DND-41 (cell line): Measurements from ENCODE around the gene DNAJC21.

Source experiments
- ATAC-seq: fragments of 200-7000 bp; cut with Tn5 transposase; 3 replicates; pipeline ENCODE4 v1.9.1; 2021; ENCODE audit warnings: low read depth; ENCODE audit not compliant: insufficient read depth
- DNase-seq: peaks from one replicate; pipeline ENCODE4 v3.0.0-alpha.2; 2020
- H2AFZ ChIP-seq: 2 replicates; pipeline ENCODE4 v1.6.0; 2012; ENCODE audit warnings: low read depth, low read length
- H3K27ac ChIP-seq: 2 replicates; pipeline ENCODE4 v1.5.1; 2012; ENCODE audit warnings: low read length, inconsistent platforms
- H3K27me3 ChIP-seq: fragments of 200-600 bp; sonication (generic); 2 replicates; pipeline ENCODE4 v1.6.0; 2012; ENCODE audit warnings: low read length, mild to moderate bottlenecking, inconsistent platforms; ENCODE audit not compliant: insufficient read depth, poor library complexity
- H3K36me3 ChIP-seq: 2 replicates; pipeline ENCODE4 v1.5.1; 2012; ENCODE audit warnings: low read length, inconsistent platforms; ENCODE audit not compliant: insufficient read depth
- H3K4me1 ChIP-seq: 2 replicates; pipeline ENCODE4 v1.5.1; 2012; ENCODE audit warnings: mild to moderate bottlenecking, low read length; ENCODE audit not compliant: insufficient read depth
- H3K4me2 ChIP-seq: 2 replicates; pipeline ENCODE4 v1.6.0; 2012; ENCODE audit warnings: mild to moderate bottlenecking, moderate library complexity, low read length, inconsistent platforms; ENCODE audit not compliant: insufficient read depth
- H3K4me3 ChIP-seq, 2 experiments: fragments of 200-600 bp in 1 of 2; shearing (Covaris generic) in 1 of 2; 2 replicates each; pipeline ENCODE4 v1.5.1; 2012 to 2016; ENCODE audit warnings: inconsistent platforms in 2 of 2, low read length in 2 of 2, mild to moderate bottlenecking in 2 of 2, low read depth in 1 of 2, moderate library complexity in 1 of 2
- H3K79me2 ChIP-seq: 2 replicates; pipeline ENCODE4 v1.6.0; 2012; ENCODE audit warnings: low read length, inconsistent platforms; ENCODE audit not compliant: insufficient read depth
- H3K9ac ChIP-seq: 2 replicates; pipeline ENCODE4 v1.6.0; 2012; ENCODE audit warnings: low read depth, mild to moderate bottlenecking, inconsistent platforms, low read length, moderate library complexity
- H3K9me3 ChIP-seq: 2 replicates; pipeline ENCODE4 v1.5.1; 2012; ENCODE audit warnings: low read length, moderate library complexity, mild to moderate bottlenecking, inconsistent platforms; ENCODE audit not compliant: insufficient read depth, severe bottlenecking
- H4K20me1 ChIP-seq: 2 replicates; pipeline ENCODE4 v1.6.0; 2012; ENCODE audit warnings: low read length; ENCODE audit not compliant: insufficient read depth
- EZH2 ChIP-seq: IDR thresholded peaks from 3 replicates; pipeline ENCODE4 v1.6.1; 2012; ENCODE audit warnings: borderline replicate concordance, low read depth, mild to moderate bottlenecking, moderate library complexity, low read length, inconsistent platforms; ENCODE audit not compliant: severe bottlenecking
- TF ChIP-seq, protein P1 (sequence below): IDR thresholded peaks from 2 replicates; pipeline ENCODE4 v1.5.1; 2012; ENCODE audit warnings: borderline replicate concordance, low read length, moderate library complexity, mild to moderate bottlenecking; ENCODE audit not compliant: poor library complexity, severe bottlenecking; ENCODE audit errors: extremely low read depth

The DNAJC21 gene

GRCh38 chr5:34927785-34928184 is 1.6 kb upstream of the DNAJC21 start:
- H3K79me2 ChIP-seq, result peaks cover 38% of the 10 kb centered on the region
- no peak overlapping the region for H3K4me2 ChIP-seq
- H3K4me1 ChIP-seq, result peaks cover 32% of the 10 kb centered on the region
- TF ChIP-seq, protein P1, sequence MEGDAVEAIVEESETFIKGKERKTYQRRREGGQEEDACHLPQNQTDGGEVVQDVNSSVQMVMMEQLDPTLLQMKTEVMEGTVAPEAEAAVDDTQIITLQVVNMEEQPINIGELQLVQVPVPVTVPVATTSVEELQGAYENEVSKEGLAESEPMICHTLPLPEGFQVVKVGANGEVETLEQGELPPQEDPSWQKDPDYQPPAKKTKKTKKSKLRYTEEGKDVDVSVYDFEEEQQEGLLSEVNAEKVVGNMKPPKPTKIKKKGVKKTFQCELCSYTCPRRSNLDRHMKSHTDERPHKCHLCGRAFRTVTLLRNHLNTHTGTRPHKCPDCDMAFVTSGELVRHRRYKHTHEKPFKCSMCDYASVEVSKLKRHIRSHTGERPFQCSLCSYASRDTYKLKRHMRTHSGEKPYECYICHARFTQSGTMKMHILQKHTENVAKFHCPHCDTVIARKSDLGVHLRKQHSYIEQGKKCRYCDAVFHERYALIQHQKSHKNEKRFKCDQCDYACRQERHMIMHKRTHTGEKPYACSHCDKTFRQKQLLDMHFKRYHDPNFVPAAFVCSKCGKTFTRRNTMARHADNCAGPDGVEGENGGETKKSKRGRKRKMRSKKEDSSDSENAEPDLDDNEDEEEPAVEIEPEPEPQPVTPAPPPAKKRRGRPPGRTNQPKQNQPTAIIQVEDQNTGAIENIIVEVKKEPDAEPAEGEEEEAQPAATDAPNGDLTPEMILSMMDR, result no peak
- no peak for TF ChIP-seq EZH2
- H3K27me3 ChIP-seq, result no peaks in the 10 kb centered on the region
- peaks cover 50% of the 10 kb centered on the region for H3K36me3 ChIP-seq
- no peak overlapping the region for H2AFZ ChIP-seq
- H3K9ac ChIP-seq, result no peak overlapping the region
- H4K20me1 ChIP-seq, result peaks cover 11% of the 10 kb centered on the region; the same call in 1 of the 2 replicates
- DNase-seq (no peak), ATAC-seq (no peak)
- H3K4me3 ChIP-seq, result no peak overlapping the region
- no peak overlapping the region for H3K27ac ChIP-seq
- H3K9me3 ChIP-seq, result no peaks in the 10 kb centered on the region

- peaks cover 34% of the 10 kb centered on the region for H3K4me1 ChIP-seq
- peaks cover 12% of the 10 kb centered on the region; the same call in 1 of the 2 replicates for H4K20me1 ChIP-seq
- H3K36me3 ChIP-seq, result peaks cover 46% of the 10 kb centered on the region
- TF ChIP-seq EZH2, result no peak
- TF ChIP-seq, protein P1, result no peak
- H3K27ac ChIP-seq, result no peak overlapping the region
- ATAC-seq, result no peak
- peaks cover 39% of the 10 kb centered on the region for H3K79me2 ChIP-seq
- peak overlapping the region; percentile 93 for H3K4me2 ChIP-seq
- no peaks in the 10 kb centered on the region for H3K27me3 ChIP-seq
- peak overlapping the region in 1 of 2 experiments; percentile 76; a peak in 1 of 4 replicates for H3K4me3 ChIP-seq
- H3K9ac ChIP-seq, result no peak overlapping the region; the same call in 1 of the 2 replicates
- DNase-seq, result no peak
- H3K9me3 ChIP-seq, result no peaks in the 10 kb centered on the region
- H2AFZ ChIP-seq, result no peak overlapping the region; the same call in 1 of the 2 replicates
Measured at GRCh38 chr5:34928267-34928666, 1.1 kb upstream of the DNAJC21 start.

DNA sequence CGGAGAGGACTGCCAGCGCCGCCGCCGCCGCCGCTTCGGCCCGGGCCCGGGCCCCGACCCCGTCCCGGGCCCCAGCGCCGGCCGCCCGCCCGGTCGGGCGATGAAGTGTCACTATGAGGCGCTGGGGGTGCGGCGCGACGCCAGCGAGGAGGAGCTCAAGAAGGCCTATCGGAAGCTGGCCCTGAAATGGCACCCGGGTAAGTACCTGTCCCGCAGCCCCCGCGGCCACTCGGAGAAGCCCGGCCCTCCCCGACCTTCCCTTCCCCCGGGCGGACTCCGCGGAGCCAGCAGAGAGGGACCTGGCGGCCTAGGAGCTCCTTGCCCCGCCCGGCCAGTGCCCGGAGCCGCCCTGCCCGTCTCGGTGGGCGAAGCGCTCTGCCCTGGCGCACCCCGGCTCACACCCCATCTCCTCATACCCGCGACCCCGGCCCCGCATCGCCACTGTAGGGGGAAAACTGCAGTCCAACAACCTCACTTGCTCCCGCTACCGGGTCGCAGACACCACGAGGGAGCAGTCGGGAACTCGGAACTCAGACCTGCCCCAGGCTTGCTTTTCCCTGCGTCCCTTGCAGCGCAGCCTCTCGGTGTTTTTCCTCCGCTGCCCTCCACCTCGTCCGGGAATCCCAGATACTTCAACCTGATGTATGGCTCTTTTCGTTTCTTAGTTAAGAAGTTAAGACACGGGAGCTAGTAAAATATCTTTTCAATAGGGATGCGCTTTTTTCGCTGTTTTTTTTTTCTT is 532 bp downstream of the DNAJC21 start:
- H3K27me3 ChIP-seq, result no peaks in the 10 kb centered on the region
- H4K20me1 ChIP-seq, result peaks cover 18% of the 10 kb centered on the region; the same call in 1 of the 2 replicates
- no peaks in the 10 kb centered on the region for H3K9me3 ChIP-seq
- H2AFZ ChIP-seq, result peak overlapping the region; percentile 83
- peak overlapping the region; percentile 72 to 76 for H3K4me3 ChIP-seq
- H3K36me3 ChIP-seq, result peaks cover 38% of the 10 kb centered on the region
- H3K9ac ChIP-seq, result peak overlapping the region; percentile 80
- peaks cover 37% of the 10 kb centered on the region for H3K4me1 ChIP-seq
- TF ChIP-seq, protein P1, result no peak
- TF ChIP-seq EZH2, result no peak
- ATAC-seq (peak; percentile 60), DNase-seq (peak; percentile 75)
- H3K4me2 ChIP-seq, result peak overlapping the region; percentile 67
- peak overlapping the region; percentile 67 for H3K27ac ChIP-seq
- H3K79me2 ChIP-seq, result peaks cover 51% of the 10 kb centered on the region
